ENCODE data around the gene SPOCK1. TPM values are rescaled to one million over a fixed set of nuclear protein-coding genes. Genes with fewer than 3 reads are reported as not detected.

The SPOCK1 gene
- total and polyA plus RNA-seq, 2 of the 13 experiments (the other 11 are each of a cell fraction or from before 2014, with no cell fraction given) = 0.18 to 0.29 TPM

DNA sequence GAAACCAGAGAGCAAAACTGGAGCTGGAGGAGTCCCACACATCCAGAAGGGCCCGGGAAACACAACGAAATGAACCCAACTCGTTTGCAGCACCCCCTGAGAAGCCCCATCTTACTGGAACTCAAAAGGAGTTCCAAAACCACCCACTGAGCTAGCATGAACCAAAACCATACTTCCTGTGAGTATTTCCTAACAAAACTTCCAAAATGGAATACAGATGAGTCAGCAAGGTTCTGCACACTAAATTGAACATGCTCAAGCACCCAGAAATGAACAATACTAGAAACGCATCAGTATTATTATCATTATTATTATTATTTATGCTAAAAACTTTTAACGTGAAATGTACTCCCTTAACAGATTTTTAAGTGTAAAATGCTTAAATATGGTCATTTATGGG is 8.0 kb upstream of the SPOCK1 start:
- Histone ChIP-seq H3K79me2 (ENCODE audit: insufficient read depth, low read length) (no peaks in the 10 kb centered on the region), H3K4me3 (replicated peaks in 1 of 3; ENCODE audit: insufficient read depth in 1 of 3, low read depth in 2 of 3, low read length in 3 of 3) (no peak overlapping the region), H4K20me1 (ENCODE audit: insufficient read depth, low read length) (no peaks in the 10 kb centered on the region), H3K9me3 (ENCODE audit: low read length) (no peaks in the 10 kb centered on the region), H3K4me2 (ENCODE audit: low read depth, low read length) (no peak overlapping the region), H2AFZ (ENCODE audit: low read length) (no peak overlapping the region), H3K36me3 (replicated peaks in 1 of 2; ENCODE audit: control insufficient read depth in 1 of 2, insufficient read depth in 2 of 2, low read length in 2 of 2) (no peaks in the 10 kb centered on the region), H3K27me3 (ENCODE audit: control insufficient read depth in 1 of 2, insufficient read depth in 2 of 2, low read length in 2 of 2) (0 out of 5 replicates have a peak, but pooled peaks cover 0 to 5% of the 10 kb centered on the region in 2 experiments), H3K4me1 (ENCODE audit: insufficient read depth, low read length) (no peaks in the 10 kb centered on the region), H3K9ac (ENCODE audit: insufficient read depth, low read depth, low read length) (no peak overlapping the region), H3K27ac (ENCODE audit: extremely low read length, insufficient read depth, low read length) (no peak overlapping the region)
- intact Hi-C loops (cut with micrococcal nuclease; ENCODE audit: unreplicated experiment) (no loop called here), in situ Hi-C loops (cut with HindIII; ENCODE audit: extremely low pct_ligation_motif_present, low pct_unique_long_range_greater_than_20kb) (no loop called here)
- ChIA-PET POLR2A (no interaction called here), CTCF (ENCODE audit: low intra/inter-chr PET ratio, low total read pairs) (no interaction called here)
- DNase-seq (ENCODE audit: low spot score) = no peak
- ATAC-seq = no peak
- no TSS peak for BruUV-seq (replicated peaks)
- WGBS (ENCODE audit: low lambda C conversion rate) = 2% methylated on average over 5 of the region's 5 CpGs
- TF ChIP-seq PAF1 (CRISPR knock-in tag; IDR thresholded peaks at IDR 0.05) (no peak), ZEB1 (IDR thresholded peaks at IDR 0.05; ENCODE audit: insufficient replicate concordance, low read depth) (no peak), MAFF (IDR thresholded peaks at IDR 0.05; ENCODE audit: low read depth, low read length) (peak; percentile 46), MAFK (conservative IDR thresholded peaks at IDR 0.05 in 1 of 2, IDR thresholded peaks at IDR 0.05 in 1 of 2; ENCODE audit: low read length in 2 of 2) (peak; percentile 28 to 56; a peak in 3 of 4 replicates), MLLT10 (CRISPR knock-in tag; IDR thresholded peaks at IDR 0.05) (no peak), SIX1 (CRISPR knock-in tag; IDR thresholded peaks at IDR 0.05; ENCODE audit: borderline replicate concordance) (no peak)
- TF ChIP-seq, protein P1, sequence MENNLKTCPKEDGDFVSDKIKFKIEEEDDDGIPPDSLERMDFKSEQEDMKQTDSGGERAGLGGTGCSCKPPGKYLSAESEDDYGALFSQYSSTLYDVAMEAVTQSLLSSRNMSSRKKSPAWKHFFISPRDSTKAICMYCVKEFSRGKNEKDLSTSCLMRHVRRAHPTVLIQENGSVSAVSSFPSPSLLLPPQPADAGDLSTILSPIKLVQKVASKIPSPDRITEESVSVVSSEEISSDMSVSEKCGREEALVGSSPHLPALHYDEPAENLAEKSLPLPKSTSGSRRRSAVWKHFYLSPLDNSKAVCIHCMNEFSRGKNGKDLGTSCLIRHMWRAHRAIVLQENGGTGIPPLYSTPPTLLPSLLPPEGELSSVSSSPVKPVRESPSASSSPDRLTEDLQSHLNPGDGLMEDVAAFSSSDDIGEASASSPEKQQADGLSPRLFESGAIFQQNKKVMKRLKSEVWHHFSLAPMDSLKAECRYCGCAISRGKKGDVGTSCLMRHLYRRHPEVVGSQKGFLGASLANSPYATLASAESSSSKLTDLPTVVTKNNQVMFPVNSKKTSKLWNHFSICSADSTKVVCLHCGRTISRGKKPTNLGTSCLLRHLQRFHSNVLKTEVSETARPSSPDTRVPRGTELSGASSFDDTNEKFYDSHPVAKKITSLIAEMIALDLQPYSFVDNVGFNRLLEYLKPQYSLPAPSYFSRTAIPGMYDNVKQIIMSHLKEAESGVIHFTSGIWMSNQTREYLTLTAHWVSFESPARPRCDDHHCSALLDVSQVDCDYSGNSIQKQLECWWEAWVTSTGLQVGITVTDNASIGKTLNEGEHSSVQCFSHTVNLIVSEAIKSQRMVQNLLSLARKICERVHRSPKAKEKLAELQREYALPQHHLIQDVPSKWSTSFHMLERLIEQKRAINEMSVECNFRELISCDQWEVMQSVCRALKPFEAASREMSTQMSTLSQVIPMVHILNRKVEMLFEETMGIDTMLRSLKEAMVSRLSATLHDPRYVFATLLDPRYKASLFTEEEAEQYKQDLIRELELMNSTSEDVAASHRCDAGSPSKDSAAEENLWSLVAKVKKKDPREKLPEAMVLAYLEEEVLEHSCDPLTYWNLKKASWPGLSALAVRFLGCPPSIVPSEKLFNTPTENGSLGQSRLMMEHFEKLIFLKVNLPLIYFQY (CRISPR knock-in tag; IDR thresholded peaks at IDR 0.05; ENCODE audit: borderline replicate concordance) = no peak
- no peak for FAIRE-seq
